ENCODE data around the gene NUP98.

Gene NUP98

GRCh38 chr11:3664032-3664630, 133.2 kb downstream of the NUP98 start:
- no peak for TF ChIP-seq CTCF (IDR thresholded peaks at IDR 0.05)

- TF ChIP-seq CTCF (IDR thresholded peaks at IDR 0.05) = no peak
These were observed 134.5 kb downstream of the NUP98 start for GRCh38 chr11:3662856-3663255.

- no peak for TF ChIP-seq CTCF (IDR thresholded peaks at IDR 0.05)
These were observed 136.4 kb downstream of the NUP98 start for GRCh38 chr11:3660960-3661359.

GRCh38 chr11:3659595-3660515, 137.5 kb downstream of the NUP98 start:
- no peak for TF ChIP-seq CTCF (IDR thresholded peaks at IDR 0.05)

DNA sequence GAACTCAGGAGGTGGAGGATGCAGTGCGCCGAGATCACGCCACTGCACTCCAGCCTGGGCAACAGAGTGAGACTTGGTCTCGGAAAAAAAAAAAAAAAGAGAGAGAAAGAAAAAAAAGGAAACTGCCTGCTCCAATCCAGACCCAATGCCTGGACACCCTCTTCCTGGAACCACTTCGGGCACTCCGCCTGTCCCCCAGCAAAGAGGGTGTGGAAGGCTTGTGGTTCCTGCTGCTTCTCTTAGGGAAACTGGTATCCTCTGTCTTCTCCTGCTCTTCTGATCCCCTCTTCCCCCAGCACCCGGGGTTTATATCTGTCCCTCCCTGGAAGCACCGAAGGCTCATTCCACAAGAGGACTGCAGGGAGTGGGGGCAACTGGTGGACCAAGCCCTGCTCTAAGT, 139.1 kb downstream of the NUP98 start:
- TF ChIP-seq CTCF (IDR thresholded peaks at IDR 0.05) = no peak

GRCh38 chr11:3655547-3655946, 141.8 kb downstream of the NUP98 start:
- no peak for TF ChIP-seq CTCF (IDR thresholded peaks at IDR 0.05)

GRCh38 chr11:3645552-3645951, 151.8 kb downstream of the NUP98 start:
- TF ChIP-seq CTCF (IDR thresholded peaks at IDR 0.05) = no peak
